ENCODE results near the gene RTRAF. TPM values are rescaled to one million over a fixed set of nuclear protein-coding genes. Genes with fewer than 3 reads are reported as not detected.

RTRAF gene
- 150 and 184 TPM in 2 replicates for total RNA-seq (2014; rRNA removed; shearing (Covaris generic))
- 715 and 729 TPM in 2 replicates for polyA plus RNA-seq (2016; fragmentation: Nextera tagmentation; extraction: Ambion mirVana)
- long read RNA-seq, full-length matches to known transcripts, result 415 of 431 reads
- long read RNA-seq, partial matches to known transcripts, result 3 of 431 reads
- long read RNA-seq, other reads (novel, unspliced or antisense), result 13 of 431 reads

GRCh38 chr14:51989293-51990234 lies at the start of gene RTRAF:
RTRAF (plus strand) TSS chr14:51989546; CDS start chr14:51989640, 94 bp downstream.
- Mint-ChIP-seq H3K4me1 (peaks cover 3% of the 10 kb centered on the region), H3K27me3 (ENCODE audit: insufficient read depth, low read depth, poor library complexity) (peaks cover 2% of the 10 kb centered on the region), H3K4me3 (peak within 1 kb of the TSS; percentile 95), H3K9me3 (no peaks in the 10 kb centered on the region), H3K36me3 (ENCODE audit: low read depth) (peaks cover 37% of the 10 kb centered on the region), H3K27ac (peak within 1 kb of the TSS; percentile 97)
- Histone ChIP-seq H3K9me2 (ENCODE audit: insufficient read depth) (no peaks in the 10 kb centered on the region), H3K4me1 (ENCODE audit: insufficient read depth) (peaks cover 4% of the 10 kb centered on the region; the same call in 1 of the 2 replicates), H3F3A (replicated peaks; ENCODE audit: low read depth) (no peaks in the 10 kb centered on the region), H3K4me3 (peak within 1 kb of the TSS; percentile 96), H4K20me1 (replicated peaks; ENCODE audit: insufficient read depth) (peaks cover 9% of the 10 kb centered on the region; the same call in 1 of the 2 replicates), H3K27me3 (ENCODE audit: insufficient read depth) (no peaks in the 10 kb centered on the region), H3K4me2 (peak within 1 kb of the TSS; percentile 87), H3K36me3 (ENCODE audit: insufficient read depth) (peaks cover 18% of the 10 kb centered on the region; the same call in 1 of the 2 replicates), H3K27ac (ENCODE audit: low read depth) (peak within 1 kb of the TSS; percentile 89), H3K79me2 (replicated peaks; ENCODE audit: insufficient read depth) (peaks cover 44% of the 10 kb centered on the region), H2AFZ (peak within 1 kb of the TSS; percentile 94)
- TF ChIP-seq POLR2AphosphoS5 (IDR thresholded peaks at IDR 0.05; ENCODE audit: low read depth) (peak; percentile 82), ZNF462 (CRISPR knock-in tag; IDR thresholded peaks at IDR 0.05) (no peak), CREB1 (CRISPR knock-in tag; IDR thresholded peaks at IDR 0.05; ENCODE audit: low read depth) (peak; percentile 95), ETS1 (IDR thresholded peaks at IDR 0.05) (peak; percentile 57; the same call in 1 of the 2 replicates), ZNF331 (CRISPR knock-in tag; IDR thresholded peaks at IDR 0.05; ENCODE audit: low read depth) (no peak)
- ATAC-seq (peak; percentile 97), DNase-seq (ENCODE audit: low spot score) (peak; percentile 95)
